Karpas-422 (cell line): ENCODE results near the gene ZNF428. TPM values are rescaled to one million over a fixed set of nuclear protein-coding genes. Genes with fewer than 3 reads are reported as not detected.
"Not testable (repeated sequence)": the region's sequence is repeated elsewhere in the genome, so short reads cannot be mapped to it uniquely, and the experiment has no call there.

Source experiments
- DNase-seq: peaks from one replicate; pipeline ENCODE4 v3.0.0-alpha.2; 2015
- H2AFZ ChIP-seq: fragments of 200-600 bp; sonication (generic); 2 replicates; pipeline ENCODE4 v1.6.1; 2014; ENCODE audit warnings: antibody characterized with exemption, low read length, mixed read lengths
- H3K27ac ChIP-seq: fragments of 200-600 bp; sonication (generic); 2 replicates; pipeline ENCODE4 v1.5.1; 2014; ENCODE audit warnings: mild to moderate bottlenecking, low read length, moderate library complexity
- H3K27me3 ChIP-seq: fragments of 200-600 bp; sonication (generic); 2 replicates; pipeline ENCODE4 v1.6.1; 2014; ENCODE audit warnings: low read length, mixed read lengths
- H3K36me3 ChIP-seq: fragments of 200-600 bp; sonication (generic); 2 replicates; pipeline ENCODE4 v1.6.1; 2014; ENCODE audit warnings: low read length, mixed read lengths; ENCODE audit not compliant: insufficient read depth
- H3K4me1 ChIP-seq: fragments of 200-600 bp; sonication (generic); 2 replicates; pipeline ENCODE4 v1.6.1; 2014; ENCODE audit warnings: mild to moderate bottlenecking, low read length, mixed read lengths
- H3K4me2 ChIP-seq: fragments of 200-600 bp; sonication (generic); 2 replicates; pipeline ENCODE4 v1.6.1; 2014; ENCODE audit warnings: low read length, low read depth, mild to moderate bottlenecking; ENCODE audit not compliant: poor library complexity, severe bottlenecking
- H3K4me3 ChIP-seq: fragments of 200-600 bp; sonication (generic); 2 replicates; pipeline ENCODE4 v1.5.1; 2014; ENCODE audit warnings: mild to moderate bottlenecking, antibody characterized with exemption, low read length, mixed read lengths
- H3K79me2 ChIP-seq: fragments of 200-600 bp; sonication (generic); 2 replicates; pipeline ENCODE4 v1.6.1; 2014; ENCODE audit warnings: mild to moderate bottlenecking, low read length, mixed read lengths
- H3K9ac ChIP-seq: fragments of 200-600 bp; sonication (generic); 2 replicates; pipeline ENCODE4 v1.6.0; 2014; ENCODE audit warnings: low read length
- H3K9me2 ChIP-seq: fragments of 200-600 bp; sonication (generic), shearing (Covaris generic); replicated peaks from 2 replicates; pipeline ENCODE4 v1.6.0; 2014; ENCODE audit warnings: mild to moderate bottlenecking, low read length, moderate library complexity; ENCODE audit not compliant: insufficient read depth
- H3K9me3 ChIP-seq: fragments of 300-700, 200-600 bp; sonication (generic); 2 replicates; pipeline ENCODE4 v1.6.1; 2014; ENCODE audit warnings: low read length, mixed read lengths
- H4K20me1 ChIP-seq: fragments of 200-600 bp; sonication (generic); 2 replicates; pipeline ENCODE4 v1.6.1; 2014; ENCODE audit warnings: mild to moderate bottlenecking, antibody characterized with exemption, low read length, low read depth; ENCODE audit not compliant: insufficient read depth
- total RNA-seq: library from RNA; depleted of rRNA; stranded (reverse); fragments of >200 nt; shearing (Covaris generic); gene quantifications from 2 replicates; pipeline ENCODE4 v1.2.3, GENCODE V29; 2014; ENCODE audit warnings: low replicate concordance

The ZNF428 gene
- total RNA-seq, 1 experiment from 2014 or later = 37.9 TPM

DNA sequence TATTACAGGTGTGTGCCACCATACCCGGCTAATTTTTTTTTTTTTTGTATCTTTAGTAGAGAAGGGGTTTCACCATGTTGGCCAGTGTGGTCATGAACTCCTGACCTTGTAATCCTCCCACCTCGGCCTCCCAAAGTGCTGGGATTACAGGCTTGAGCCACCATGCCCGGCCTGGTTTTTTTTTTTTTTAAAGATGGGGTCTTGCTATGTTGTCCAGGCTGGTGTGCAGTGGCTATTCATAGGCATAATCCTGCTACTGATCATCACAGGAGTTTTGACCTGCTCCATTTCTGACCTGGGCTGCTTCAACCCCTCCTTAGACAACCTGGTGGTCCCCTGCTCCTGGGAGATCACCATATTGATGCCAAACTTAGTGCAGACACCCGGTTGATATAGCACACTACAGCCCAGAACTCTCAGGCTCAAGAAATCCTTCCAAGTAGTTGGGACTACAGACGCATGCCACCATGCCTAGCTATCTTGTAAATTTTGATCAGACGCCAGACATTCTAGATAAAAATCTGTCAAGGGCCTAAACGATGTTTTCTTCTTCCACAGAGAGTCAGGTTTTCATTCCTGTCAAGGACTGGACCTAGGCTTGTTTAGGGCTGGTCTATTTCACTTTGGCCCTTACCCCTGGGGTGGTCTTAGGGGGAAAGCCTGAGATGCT is 41.0 kb upstream of the ZNF428 start:
- no peaks in the 10 kb centered on the region for H3K79me2 ChIP-seq

GRCh38 chr19:43658494-43658893 is 39.1 kb upstream of the ZNF428 start:
- no peak for DNase-seq
- Histone ChIP-seq H3K27me3 (no peaks in the 10 kb centered on the region), H3K27ac (no peak overlapping the region), H3K36me3 (no peaks in the 10 kb centered on the region), H3K4me3 (no peak overlapping the region), H3K79me2 (no peaks in the 10 kb centered on the region), H3K4me2 (no peak overlapping the region), H3K9me3 (no peaks in the 10 kb centered on the region), H3K9me2 (no peaks in the 10 kb centered on the region), H3K4me1 (no peaks in the 10 kb centered on the region), H4K20me1 (no peaks in the 10 kb centered on the region), H3K9ac (no peak overlapping the region), H2AFZ (no peak overlapping the region)

More for the DNA sequence above, 41.0 kb upstream of the ZNF428 start:
- Histone ChIP-seq H3K4me3 (no peak overlapping the region), H3K9me3 (no peaks in the 10 kb centered on the region), H4K20me1 (no peaks in the 10 kb centered on the region), H2AFZ (no peak overlapping the region), H3K27ac (no peak overlapping the region), H3K36me3 (no peaks in the 10 kb centered on the region), H3K27me3 (no peaks in the 10 kb centered on the region), H3K4me1 (no peaks in the 10 kb centered on the region), H3K9me2 (no peaks in the 10 kb centered on the region), H3K4me2 (no peak overlapping the region), H3K9ac (no peak overlapping the region)
- DNase-seq = no peak

DNA sequence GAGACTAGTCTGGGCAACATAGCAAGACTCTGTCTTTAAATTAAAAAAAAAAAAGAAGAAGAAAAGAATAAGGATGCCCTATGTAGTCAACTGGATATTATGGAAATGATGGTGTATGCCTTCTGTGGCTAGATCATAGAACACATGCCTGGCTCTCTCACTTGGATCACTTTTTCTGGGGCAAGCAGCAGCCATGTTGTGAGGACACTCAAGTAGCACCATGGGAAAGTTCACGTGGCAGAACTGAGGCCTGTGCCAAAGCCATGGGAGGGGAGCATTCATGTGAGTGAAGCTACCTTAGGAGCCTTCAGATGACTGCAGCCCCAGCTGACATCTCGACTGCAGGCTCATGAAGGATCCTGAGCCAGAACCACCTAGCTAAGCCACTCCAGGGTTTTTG is 38.6 kb upstream of the ZNF428 start:
- Histone ChIP-seq H4K20me1 (no peaks in the 10 kb centered on the region), H3K4me1 (no peaks in the 10 kb centered on the region), H3K36me3 (no peaks in the 10 kb centered on the region), H3K4me3 (no peak overlapping the region), H3K4me2 (no peak overlapping the region), H2AFZ (no peak overlapping the region), H3K27ac (no peak overlapping the region), H3K27me3 (no peaks in the 10 kb centered on the region), H3K9ac (no peak overlapping the region), H3K9me2 (no peaks in the 10 kb centered on the region), H3K79me2 (no peaks in the 10 kb centered on the region), H3K9me3 (no peaks in the 10 kb centered on the region)
- no peak for DNase-seq

- H3K36me3 ChIP-seq = no peaks in the 10 kb centered on the region
- no peak for DNase-seq
- no peak overlapping the region for H3K4me2 ChIP-seq
- H3K4me1 ChIP-seq = no peaks in the 10 kb centered on the region
- no peaks in the 10 kb centered on the region for H3K27me3 ChIP-seq
- no peak overlapping the region for H3K9ac ChIP-seq
- H3K79me2 ChIP-seq = no peaks in the 10 kb centered on the region
- no peak overlapping the region for H3K4me3 ChIP-seq
- H2AFZ ChIP-seq = no peak overlapping the region
- no peaks in the 10 kb centered on the region for H4K20me1 ChIP-seq
- H3K27ac ChIP-seq = no peak overlapping the region
- no peaks in the 10 kb centered on the region for H3K9me3 ChIP-seq
- no peaks in the 10 kb centered on the region for H3K9me2 ChIP-seq
Measured at GRCh38 chr19:43656436-43656835, 37.0 kb upstream of the ZNF428 start.

- no peaks in the 10 kb centered on the region for H3K36me3 ChIP-seq
- no peak for DNase-seq
- H3K79me2 ChIP-seq = no peaks in the 10 kb centered on the region
- no peaks in the 10 kb centered on the region for H3K27me3 ChIP-seq
- no peak overlapping the region for H3K4me3 ChIP-seq
- H4K20me1 ChIP-seq = no peaks in the 10 kb centered on the region
- no peak overlapping the region for H2AFZ ChIP-seq
- H3K9me3 ChIP-seq = no peaks in the 10 kb centered on the region
- no peak overlapping the region for H3K27ac ChIP-seq
- H3K9ac ChIP-seq = no peak overlapping the region
- no peaks in the 10 kb centered on the region for H3K4me1 ChIP-seq
- no peaks in the 10 kb centered on the region for H3K9me2 ChIP-seq
- no peak overlapping the region for H3K4me2 ChIP-seq
Measured at GRCh38 chr19:43652546-43652874, 33.1 kb upstream of the ZNF428 start.

DNA sequence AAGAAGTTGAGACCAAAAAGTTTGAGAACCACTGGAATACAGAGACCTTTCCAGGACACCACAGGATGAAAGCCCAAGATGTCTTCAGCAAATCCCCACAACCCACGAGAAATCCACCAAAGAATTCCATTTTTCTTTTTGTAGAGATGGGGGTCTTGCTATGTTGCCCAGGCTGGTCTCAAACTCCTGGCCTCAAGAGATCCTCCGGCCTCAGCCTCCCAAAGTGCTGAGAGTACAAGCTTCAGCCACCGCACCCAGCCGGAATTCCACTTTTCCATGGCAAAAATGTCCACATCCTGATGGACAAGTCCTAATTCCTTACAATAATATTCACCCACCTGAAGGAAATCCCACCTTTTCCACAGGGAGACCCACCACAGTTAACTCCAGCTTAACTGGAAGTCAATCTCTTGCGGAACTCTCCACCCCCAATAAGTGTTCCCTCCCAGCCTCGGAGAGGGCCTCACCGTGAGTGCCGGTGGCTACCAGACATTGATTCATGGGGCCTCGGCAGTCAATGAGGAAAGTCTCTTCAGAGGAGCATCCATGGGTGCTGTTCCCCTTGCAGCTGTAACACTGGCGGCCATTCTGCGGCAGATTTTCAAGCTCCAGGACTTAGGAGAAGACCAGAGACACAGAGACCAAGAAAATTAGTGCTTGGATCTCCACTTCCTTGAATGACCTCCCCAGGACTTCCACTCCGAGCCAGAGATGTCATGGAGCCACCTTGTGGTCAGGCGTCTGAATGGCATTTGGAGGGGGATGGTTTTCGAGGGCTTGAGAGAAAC is 32.5 kb upstream of the ZNF428 start:
- Histone ChIP-seq H3K4me2 (no peak overlapping the region), H3K79me2 (no peaks in the 10 kb centered on the region), H3K36me3 (no peaks in the 10 kb centered on the region), H3K9ac (no peak overlapping the region), H3K9me2 (no peaks in the 10 kb centered on the region), H3K27me3 (no peaks in the 10 kb centered on the region), H3K4me1 (no peaks in the 10 kb centered on the region), H3K4me3 (no peak overlapping the region), H2AFZ (peak overlapping the region; percentile 59; the same call in 1 of the 2 replicates), H4K20me1 (no peaks in the 10 kb centered on the region), H3K9me3 (no peaks in the 10 kb centered on the region), H3K27ac (no peak overlapping the region)
- DNase-seq = peak; percentile 87

GRCh38 chr19:43650276-43650675 is 30.8 kb upstream of the ZNF428 start:
- not testable (repeated sequence) for H3K9ac ChIP-seq, H3K4me2 ChIP-seq, H3K9me3 ChIP-seq, H3K27ac ChIP-seq, H3K4me1 ChIP-seq, H3K9me2 ChIP-seq, H3K36me3 ChIP-seq, DNase-seq, H3K79me2 ChIP-seq, H2AFZ ChIP-seq, H4K20me1 ChIP-seq, H3K27me3 ChIP-seq, H3K4me3 ChIP-seq

DNA sequence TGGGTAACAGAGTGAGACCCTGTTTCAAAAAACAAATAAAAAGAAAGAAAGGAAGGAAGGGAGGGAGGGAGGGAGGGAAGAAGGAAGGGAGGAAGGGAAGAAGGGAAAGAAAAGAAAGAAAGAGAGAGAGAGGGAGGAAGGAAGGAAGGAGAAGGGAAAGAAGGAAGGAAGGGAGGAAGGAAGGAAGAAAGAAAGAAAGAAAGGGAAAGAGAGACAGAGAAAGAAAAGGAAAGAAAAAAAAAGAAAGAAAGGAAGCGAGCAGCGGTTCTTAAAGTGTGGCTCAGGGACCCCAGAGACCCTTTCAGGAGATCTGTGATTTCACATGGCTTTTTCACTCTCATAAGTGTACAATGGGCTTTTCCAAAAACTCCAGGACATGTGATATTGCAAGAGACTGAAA is 30.1 kb upstream of the ZNF428 start:
- Histone ChIP-seq H2AFZ (no peak overlapping the region), H3K9me2 (no peaks in the 10 kb centered on the region), H3K27ac (no peak overlapping the region), H3K4me3 (no peak overlapping the region), H3K9me3 (no peaks in the 10 kb centered on the region), H3K4me1 (no peaks in the 10 kb centered on the region), H3K36me3 (no peaks in the 10 kb centered on the region), H3K9ac (no peak overlapping the region), H3K27me3 (no peaks in the 10 kb centered on the region), H3K79me2 (no peaks in the 10 kb centered on the region), H4K20me1 (no peaks in the 10 kb centered on the region), H3K4me2 (no peak overlapping the region)
- no peak for DNase-seq
